NT2/D1 (cell line): ENCODE measurements around the gene SYNPO2.

Experiments used
- DNase-seq: peaks from one replicate; pipeline ENCODE4 v3.0.0-alpha.2; 2011; ENCODE audit warnings: low read depth, low spot score
- H3K27me3 ChIP-seq: 2 replicates; pipeline ENCODE4 v1.6.0; 2011; ENCODE audit warnings: mild to moderate bottlenecking; ENCODE audit not compliant: insufficient read length, insufficient read depth
- H3K36me3 ChIP-seq: 2 replicates; pipeline ENCODE4 v1.6.1; 2011; ENCODE audit warnings: mild to moderate bottlenecking, low read length, mixed read lengths; ENCODE audit not compliant: insufficient read depth, insufficient read length
- H3K4me1 ChIP-seq: 2 replicates; pipeline ENCODE4 v1.5.1; 2011; ENCODE audit not compliant: insufficient read depth, insufficient read length
- H3K4me3 ChIP-seq: 2 replicates; pipeline ENCODE4 v1.5.1; 2011; ENCODE audit warnings: low read depth; ENCODE audit not compliant: insufficient read length
- H3K9ac ChIP-seq: 2 replicates; pipeline ENCODE4 v1.6.0; 2011; ENCODE audit warnings: low read depth; ENCODE audit not compliant: insufficient read length
- H3K9me3 ChIP-seq: 2 replicates; pipeline ENCODE4 v1.5.1; 2011; ENCODE audit warnings: mild to moderate bottlenecking, low read length; ENCODE audit not compliant: insufficient read depth
- SUZ12 ChIP-seq: IDR thresholded peaks from 2 replicates; pipeline ENCODE4 v1.6.1; 2011; ENCODE audit not compliant: insufficient read length, insufficient read depth; ENCODE audit errors: extremely low read depth
- YY1 ChIP-seq: IDR thresholded peaks from 2 replicates; pipeline ENCODE4 v1.6.1; 2011; ENCODE audit not compliant: insufficient read length, insufficient read depth
- ZNF274 ChIP-seq: IDR thresholded peaks from 2 replicates; pipeline ENCODE4 v1.6.1; 2011; ENCODE audit warnings: mild to moderate bottlenecking, low read depth, low read length

SYNPO2 gene

DNA sequence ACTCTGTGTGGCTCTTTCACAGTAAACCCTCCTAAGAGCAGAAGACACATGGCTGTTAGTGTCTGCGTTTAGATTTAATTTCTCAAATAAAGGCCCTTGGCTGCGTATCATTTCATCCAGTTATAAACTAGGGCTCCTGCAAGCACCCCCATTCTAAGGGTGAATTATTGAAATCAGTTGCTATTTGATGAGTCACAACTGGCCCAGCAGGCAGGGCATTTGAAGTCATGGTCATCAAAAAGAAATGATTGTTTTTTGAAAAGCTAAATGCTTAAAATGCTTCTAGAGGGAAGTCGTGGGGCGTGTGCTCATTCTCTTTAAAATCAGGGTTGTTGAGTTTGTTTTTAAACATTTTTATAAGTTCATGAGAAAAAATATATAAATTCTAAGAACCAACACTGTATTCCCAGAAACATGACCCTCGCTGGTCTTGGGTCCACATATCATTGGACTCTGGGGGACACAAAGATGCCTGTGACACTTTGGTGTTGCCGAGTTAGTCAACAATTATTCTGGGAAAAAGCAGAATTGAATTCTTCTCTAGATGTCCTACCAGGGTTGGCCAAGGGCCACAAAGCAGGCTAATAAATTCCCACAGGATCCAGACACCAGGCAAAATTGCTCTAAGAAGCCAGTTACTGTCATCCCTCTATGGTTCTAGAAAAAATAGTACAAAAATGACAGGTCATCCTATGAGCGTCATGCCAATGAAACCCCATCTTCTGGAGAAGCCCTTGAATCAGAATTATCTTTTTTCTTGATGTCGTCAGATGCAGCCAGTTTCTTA, 147.5 kb downstream of the SYNPO2 start:
- no peak for TF ChIP-seq ZNF274
- no peak for TF ChIP-seq YY1
- TF ChIP-seq SUZ12: no peak
- no peak for DNase-seq
- no peaks in the 10 kb centered on the region for H3K36me3 ChIP-seq
- no peaks in the 10 kb centered on the region for H3K27me3 ChIP-seq
- H3K4me1 ChIP-seq: no peaks in the 10 kb centered on the region
- H3K9me3 ChIP-seq: no peaks in the 10 kb centered on the region
- H3K4me3 ChIP-seq: no peak overlapping the region
- no peak overlapping the region for H3K9ac ChIP-seq

- Histone ChIP-seq H3K9ac (no peak overlapping the region), H3K36me3 (no peaks in the 10 kb centered on the region), H3K4me3 (no peak overlapping the region), H3K9me3 (no peaks in the 10 kb centered on the region), H3K4me1 (no peaks in the 10 kb centered on the region), H3K27me3 (no peaks in the 10 kb centered on the region)
- TF ChIP-seq ZNF274 (no peak), SUZ12 (no peak), YY1 (no peak)
- DNase-seq: no peak
Observed at GRCh38 chr4:119037709-119038108, 149.1 kb downstream of the SYNPO2 start.

DNA sequence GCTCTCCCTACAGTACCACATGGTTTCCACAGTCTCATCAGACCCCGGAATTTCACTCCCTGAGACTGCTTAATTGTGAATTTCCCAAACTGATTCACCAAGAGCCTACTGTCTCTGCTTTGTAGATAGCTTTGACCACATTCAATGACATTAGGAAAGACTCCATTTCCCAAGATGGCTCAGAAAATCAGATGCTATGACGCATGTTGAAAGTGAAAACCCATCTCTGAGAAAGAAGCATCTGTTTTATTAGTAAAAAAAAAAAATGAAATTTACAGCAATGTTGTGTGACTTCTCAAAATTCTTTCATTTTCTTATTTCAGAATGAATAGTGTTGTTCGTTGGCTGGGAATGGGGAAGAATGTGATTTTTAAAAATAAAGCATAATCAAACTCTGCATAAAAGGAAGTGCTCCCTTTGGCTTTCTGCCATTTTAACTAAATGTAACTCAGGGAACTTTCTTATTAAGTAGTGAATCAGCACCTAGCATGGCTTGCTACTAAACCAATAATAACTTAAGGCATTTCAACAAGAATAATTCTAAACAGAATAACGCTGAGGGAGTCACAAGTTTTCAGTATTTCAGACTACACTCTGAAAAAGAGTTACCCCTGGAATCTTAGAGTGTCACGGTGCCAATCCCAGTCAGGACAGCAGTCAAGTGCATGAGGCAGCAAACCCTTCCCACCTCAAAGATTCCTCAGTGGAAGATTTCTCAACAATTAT, 149.6 kb downstream of the SYNPO2 start:
- Histone ChIP-seq H3K9ac (no peak overlapping the region), H3K27me3 (no peaks in the 10 kb centered on the region), H3K9me3 (no peaks in the 10 kb centered on the region), H3K36me3 (no peaks in the 10 kb centered on the region), H3K4me3 (no peak overlapping the region), H3K4me1 (no peaks in the 10 kb centered on the region)
- DNase-seq: no peak
- TF ChIP-seq SUZ12: no peak

DNA sequence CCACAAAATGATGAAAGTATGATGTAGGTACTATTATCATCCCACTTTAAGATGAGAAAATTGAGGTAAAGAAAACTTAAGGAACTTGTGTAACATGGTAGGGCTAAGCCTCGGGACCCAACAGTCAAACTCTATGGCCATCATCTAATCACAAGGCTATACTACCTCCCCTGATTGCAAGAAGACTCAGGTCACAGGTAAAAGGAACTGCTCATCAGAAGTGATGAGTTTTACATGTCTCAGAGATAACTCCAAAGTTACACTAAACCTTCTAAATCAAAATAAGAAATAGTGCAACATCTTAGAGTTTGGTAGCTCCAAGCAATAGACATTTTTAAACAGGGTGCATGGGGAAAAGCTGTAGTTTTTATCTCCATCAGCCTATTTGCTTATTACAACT, 150.5 kb downstream of the SYNPO2 start:
- no peaks in the 10 kb centered on the region for H3K4me1 ChIP-seq
- H3K9ac ChIP-seq: no peak overlapping the region
- TF ChIP-seq SUZ12 (no peak), YY1 (no peak), ZNF274 (no peak)
- no peak overlapping the region for H3K4me3 ChIP-seq
- H3K27me3 ChIP-seq: no peaks in the 10 kb centered on the region
- H3K36me3 ChIP-seq: no peaks in the 10 kb centered on the region
- H3K9me3 ChIP-seq: no peaks in the 10 kb centered on the region
- DNase-seq: no peak

DNA sequence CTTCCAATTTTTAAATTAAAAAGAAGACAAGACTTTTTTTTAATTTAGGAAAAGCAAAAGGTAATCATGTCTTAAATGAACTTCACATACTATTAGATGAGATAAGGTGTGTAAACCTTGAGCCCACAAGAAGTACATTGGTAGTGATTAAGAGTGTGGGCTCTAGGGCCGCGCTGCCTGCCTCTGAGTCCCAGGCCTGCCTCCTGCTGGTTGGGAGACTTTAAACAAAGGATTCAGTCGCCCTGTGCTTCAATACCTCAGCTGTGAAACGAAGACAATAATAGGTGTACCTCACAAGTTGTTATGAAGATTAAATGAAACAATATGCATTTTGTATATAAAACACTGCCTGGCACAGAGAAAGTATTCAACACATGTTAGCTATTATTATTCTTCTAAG, 151.1 kb downstream of the SYNPO2 start:
- no peaks in the 10 kb centered on the region for H3K4me1 ChIP-seq
- H3K27me3 ChIP-seq: no peaks in the 10 kb centered on the region
- H3K36me3 ChIP-seq: no peaks in the 10 kb centered on the region
- H3K9ac ChIP-seq: no peak overlapping the region
- no peak overlapping the region for H3K4me3 ChIP-seq
- TF ChIP-seq ZNF274 (no peak), YY1 (no peak), SUZ12 (no peak)
- H3K9me3 ChIP-seq: no peaks in the 10 kb centered on the region
- DNase-seq: no peak

- no peaks in the 10 kb centered on the region for H3K4me1 ChIP-seq
- no peaks in the 10 kb centered on the region for H3K9me3 ChIP-seq
- H3K36me3 ChIP-seq: no peaks in the 10 kb centered on the region
- no peaks in the 10 kb centered on the region for H3K27me3 ChIP-seq
- H3K9ac ChIP-seq: no peak overlapping the region
- TF ChIP-seq ZNF274 (no peak), YY1 (no peak), SUZ12 (no peak)
- no peak for DNase-seq
- H3K4me3 ChIP-seq: no peak overlapping the region
Observed at GRCh38 chr4:119040261-119040660, 151.6 kb downstream of the SYNPO2 start.

DNA sequence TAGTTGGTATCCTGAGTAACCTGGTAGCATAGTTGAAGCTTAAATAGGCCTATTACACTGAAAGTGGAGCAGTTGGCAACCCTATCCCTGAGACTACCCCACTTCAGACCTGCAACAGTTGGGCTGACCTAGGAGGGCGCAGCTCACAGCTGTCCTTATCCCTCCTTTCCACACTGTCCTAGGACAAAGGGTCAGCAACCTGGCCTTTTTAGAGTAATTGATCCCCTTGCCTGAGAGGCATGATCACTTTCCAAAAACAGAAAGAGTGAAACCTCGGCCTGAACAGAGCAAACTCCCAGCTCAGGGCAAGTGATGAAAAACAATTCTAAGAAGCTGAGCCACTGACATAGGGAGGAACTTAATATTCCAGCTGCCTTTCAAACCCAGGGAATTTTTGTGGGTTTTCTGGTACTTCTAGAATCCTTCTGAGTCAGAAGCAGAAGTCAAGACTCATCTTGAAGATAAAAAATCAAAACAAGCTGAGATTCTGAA, 152.1 kb downstream of the SYNPO2 start:
- Histone ChIP-seq H3K9ac (no peak overlapping the region), H3K27me3 (no peaks in the 10 kb centered on the region), H3K9me3 (no peaks in the 10 kb centered on the region), H3K4me3 (no peak overlapping the region), H3K36me3 (no peaks in the 10 kb centered on the region), H3K4me1 (no peaks in the 10 kb centered on the region)
- DNase-seq: no peak
- TF ChIP-seq SUZ12: no peak
- TF ChIP-seq ZNF274: no peak
